GM19023 (cell line): ENCODE data around the gene TSPAN14.

Experiments
- ATAC-seq: cut with Tn5 transposase; IDR thresholded peaks from one replicate; pipeline ENCODE4 v1.9.1; 2021; ENCODE audit warnings: mild to moderate bottlenecking, moderate library complexity; ENCODE audit not compliant: unreplicated experiment

Gene TSPAN14

GRCh38 chr10:80486785-80487420, 32.8 kb downstream of the TSPAN14 start:
- no peak for ATAC-seq

GRCh38 chr10:80487421-80487785, 33.3 kb downstream of the TSPAN14 start:
- ATAC-seq = no peak

GRCh38 chr10:80487791-80488538, 33.9 kb downstream of the TSPAN14 start:
- ATAC-seq = no peak

GRCh38 chr10:80488539-80489066, 34.5 kb downstream of the TSPAN14 start:
- no peak for ATAC-seq

- no peak for ATAC-seq
Observed at GRCh38 chr10:80489371-80490112, 35.4 kb downstream of the TSPAN14 start.

GRCh38 chr10:80491251-80492102, 37.4 kb downstream of the TSPAN14 start:
- no peak for ATAC-seq

- ATAC-seq = peak; percentile 27
Observed at GRCh38 chr10:80492848-80493521, 38.9 kb downstream of the TSPAN14 start.

- peak; percentile 62 for ATAC-seq
Observed at GRCh38 chr10:80493522-80494051, 39.5 kb downstream of the TSPAN14 start.

- ATAC-seq = no peak
Observed at GRCh38 chr10:80496555-80497172, 42.6 kb downstream of the TSPAN14 start.

- no peak for ATAC-seq
Observed at GRCh38 chr10:80497187-80498077, 43.3 kb downstream of the TSPAN14 start.

- ATAC-seq = no peak
Observed at GRCh38 chr10:80498078-80498832, 44.1 kb downstream of the TSPAN14 start.

- peak; percentile 25 for ATAC-seq
Observed at GRCh38 chr10:80498833-80499741, 45.0 kb downstream of the TSPAN14 start.

GRCh38 chr10:80500572-80501380, 46.7 kb downstream of the TSPAN14 start:
- ATAC-seq = peak; percentile 62

GRCh38 chr10:80501381-80501912, 47.3 kb downstream of the TSPAN14 start:
- no peak for ATAC-seq

GRCh38 chr10:80501913-80502521, 47.9 kb downstream of the TSPAN14 start:
- no peak for ATAC-seq
